Fibroblast of skin of right biceps (primary cell): ENCODE measurements around the gene HJURP.

Experiments
- DNase-seq: peaks from one replicate; pipeline ENCODE4 v3.0.0-alpha.2; 2013

Gene HJURP

DNA sequence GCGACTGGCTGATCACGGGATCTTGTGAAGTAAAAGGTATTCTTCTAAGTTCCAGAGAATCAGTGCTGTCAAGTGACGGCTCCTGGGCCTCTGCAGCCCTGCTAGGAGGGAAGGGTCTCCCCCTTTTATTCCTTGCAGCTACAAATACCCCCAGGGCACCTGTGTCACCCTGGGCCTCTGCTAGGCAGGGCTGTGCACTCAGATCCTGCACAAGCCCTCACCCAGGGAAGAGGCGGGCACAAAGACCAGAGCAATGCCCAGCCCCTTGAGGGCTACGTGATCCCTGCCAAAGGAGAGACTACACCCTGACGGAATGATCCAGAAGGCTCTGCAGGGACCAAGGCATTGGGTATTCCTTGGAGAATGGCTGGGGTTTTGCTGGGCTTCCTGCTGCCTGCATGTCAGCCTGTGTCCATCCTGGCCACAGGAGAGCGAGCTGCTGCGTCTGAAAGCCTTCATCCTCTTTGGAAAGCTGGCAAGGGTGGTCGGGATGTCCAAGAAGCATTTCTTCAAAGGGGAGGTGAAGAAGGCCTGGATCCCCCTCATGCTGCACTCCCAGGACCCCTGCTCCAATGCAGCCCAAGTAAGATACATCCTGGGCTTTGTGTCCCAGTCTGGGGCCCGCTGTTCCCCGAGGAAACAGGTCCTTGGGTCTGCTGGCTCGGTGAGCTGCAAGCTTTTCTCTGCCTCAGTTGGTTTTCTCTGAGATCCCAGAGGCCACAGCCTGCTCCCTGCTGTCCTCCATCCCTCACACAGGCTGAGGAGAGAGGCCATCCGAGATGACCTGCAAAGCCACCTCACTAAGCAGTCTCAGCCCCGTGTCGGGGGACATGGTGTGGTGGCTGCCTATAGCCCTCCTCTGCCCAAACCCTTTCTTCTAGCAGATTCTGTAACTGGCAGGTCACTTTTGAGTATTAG, 24.9 kb downstream of the HJURP start:
- no peak for DNase-seq

- DNase-seq: no peak
Measured at GRCh38 chr2:233828546-233829192, 25.7 kb downstream of the HJURP start.

GRCh38 chr2:233824373-233824772, 30.0 kb downstream of the HJURP start:
- no peak for DNase-seq

GRCh38 chr2:233823731-233824121, 30.6 kb downstream of the HJURP start:
- DNase-seq: no peak

GRCh38 chr2:233822781-233823730, 31.3 kb downstream of the HJURP start:
- DNase-seq: no peak

DNA sequence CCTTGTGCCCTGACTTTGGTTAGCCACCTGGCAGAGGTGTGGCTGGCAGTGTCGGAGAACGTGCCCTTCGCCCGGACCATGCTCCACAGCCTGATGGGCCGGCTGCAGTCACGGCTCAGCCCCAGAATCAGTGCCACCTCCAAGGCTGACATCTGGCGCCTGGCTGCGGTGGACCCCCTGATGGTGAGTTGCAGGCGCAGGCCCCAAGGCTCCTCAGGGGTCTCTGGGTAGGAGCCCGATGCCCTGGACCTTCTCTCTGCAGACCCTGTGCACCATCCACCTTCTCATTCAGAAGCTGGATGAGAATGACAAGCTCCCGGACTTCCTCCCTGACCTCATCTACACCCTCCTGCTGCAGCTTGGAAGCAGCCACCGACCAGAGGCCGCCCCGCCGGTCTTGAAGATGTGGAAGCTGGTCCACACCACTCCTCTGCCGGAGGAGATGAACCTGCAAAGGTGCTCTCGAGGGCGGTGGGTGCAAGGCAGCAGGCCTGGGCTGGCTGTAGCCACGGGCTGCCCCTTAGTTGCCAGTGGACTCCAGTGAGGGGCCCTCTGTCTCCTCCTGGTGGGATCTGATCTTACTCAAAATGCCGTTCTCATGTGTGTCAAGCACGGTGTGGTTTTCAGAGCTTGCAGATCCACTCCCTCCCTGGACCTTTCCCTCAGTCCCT, 32.1 kb downstream of the HJURP start:
- no peak for DNase-seq

DNA sequence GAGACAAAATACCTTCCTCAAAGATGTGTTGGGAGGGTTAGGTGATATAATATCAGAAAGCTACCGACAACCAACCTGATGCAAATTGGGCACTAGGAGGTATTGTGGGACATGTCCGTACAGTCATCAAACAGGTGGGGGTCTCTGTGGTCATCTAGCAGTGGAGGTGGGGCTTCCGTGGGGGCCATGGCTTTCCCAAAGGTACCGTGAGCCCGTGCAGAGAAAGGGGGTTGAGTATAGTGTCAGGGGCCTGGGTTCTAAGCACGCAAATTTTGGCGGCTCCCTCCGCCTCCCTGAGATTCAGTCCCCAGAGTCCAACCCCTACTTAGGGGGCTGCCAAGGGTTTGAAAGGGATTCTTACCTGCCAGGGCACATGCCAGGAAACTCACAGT, 32.6 kb downstream of the HJURP start:
- no peak for DNase-seq

DNA sequence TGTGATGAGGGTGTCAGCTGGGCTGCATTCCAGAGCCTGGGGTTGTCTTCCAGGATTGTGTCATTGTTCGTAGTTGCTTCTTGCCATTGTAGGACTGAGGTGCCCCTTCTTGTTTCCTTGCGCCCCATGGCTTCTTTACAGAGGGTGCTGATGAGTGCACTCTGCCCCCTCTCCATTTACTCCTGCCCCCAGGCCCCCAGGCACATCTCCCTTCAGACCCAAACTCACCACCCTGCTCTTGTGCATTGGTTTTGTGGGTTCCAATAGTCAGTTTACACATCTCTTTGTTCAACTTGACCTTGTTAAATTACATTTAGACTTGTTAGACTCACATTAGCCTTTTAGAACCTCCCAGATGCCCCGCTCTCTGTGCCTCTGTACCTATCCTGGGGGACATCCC, 33.1 kb downstream of the HJURP start:
- DNase-seq: no peak

DNA sequence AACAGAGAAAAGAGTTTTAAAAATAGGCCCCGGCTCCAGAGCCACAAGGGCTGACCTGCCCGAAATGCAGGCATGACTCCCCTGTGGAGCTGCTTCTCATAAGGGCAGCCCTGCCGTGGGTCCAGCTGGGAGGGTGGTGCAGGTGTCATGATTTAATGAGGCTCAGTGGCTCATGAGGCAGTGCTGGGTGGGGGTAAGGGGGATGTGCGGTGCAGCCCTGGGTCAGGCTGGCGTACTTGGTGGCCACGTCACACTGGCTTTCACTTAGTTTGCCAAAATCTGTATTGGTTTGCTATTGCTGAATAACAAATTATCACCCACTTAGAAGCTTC, 33.6 kb downstream of the HJURP start:
- DNase-seq: no peak

GRCh38 chr2:233819884-233820773, 34.2 kb downstream of the HJURP start:
- no peak for DNase-seq

DNA sequence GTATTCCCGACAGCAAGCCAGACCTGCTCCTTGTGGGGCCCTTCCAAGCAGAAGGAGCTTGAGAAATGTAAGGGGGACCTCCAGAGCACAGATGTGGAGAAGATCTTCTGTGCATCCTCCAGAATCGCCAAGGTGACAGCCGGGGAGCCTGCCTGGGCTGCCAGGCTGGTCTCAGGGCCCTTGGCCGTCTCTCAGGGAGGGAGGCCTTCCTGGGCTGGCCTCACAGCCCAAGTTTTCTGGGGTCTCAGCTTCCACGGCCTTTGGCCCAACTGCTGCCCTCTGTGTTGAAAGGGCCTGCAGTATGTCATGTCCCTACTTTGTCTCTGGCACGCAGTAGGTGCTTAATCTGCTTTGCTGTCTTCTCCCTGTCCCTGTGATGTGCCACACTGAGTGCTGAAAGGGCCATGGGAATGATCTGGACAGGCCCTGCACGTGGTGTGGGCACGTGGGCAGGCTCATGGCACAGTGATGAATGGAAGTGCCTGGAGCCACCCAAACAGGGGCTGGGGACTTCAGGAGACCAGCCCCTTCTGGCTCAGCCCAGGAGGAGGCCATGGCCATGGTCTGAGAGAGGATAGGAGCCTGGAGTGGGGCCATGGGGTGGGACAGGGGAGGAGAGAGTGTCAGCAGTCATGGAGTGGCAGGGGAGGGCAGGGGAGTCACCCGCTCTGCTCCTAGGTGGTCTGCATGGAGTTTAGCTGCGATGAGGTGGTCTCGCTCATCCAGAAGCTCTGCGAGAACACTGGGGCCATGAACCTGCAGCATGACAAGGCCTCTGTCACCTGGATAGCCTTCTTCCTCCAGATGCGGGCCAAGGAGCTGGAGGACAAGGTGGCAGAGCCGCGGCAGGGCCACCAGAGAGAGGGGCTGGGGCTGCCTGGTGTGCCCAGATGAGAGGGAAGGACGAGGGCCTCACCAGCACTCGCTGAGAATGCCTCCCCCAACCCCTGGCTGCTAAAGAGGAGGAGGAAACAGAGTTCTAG, 35.4 kb downstream of the HJURP start:
- DNase-seq: no peak

DNA sequence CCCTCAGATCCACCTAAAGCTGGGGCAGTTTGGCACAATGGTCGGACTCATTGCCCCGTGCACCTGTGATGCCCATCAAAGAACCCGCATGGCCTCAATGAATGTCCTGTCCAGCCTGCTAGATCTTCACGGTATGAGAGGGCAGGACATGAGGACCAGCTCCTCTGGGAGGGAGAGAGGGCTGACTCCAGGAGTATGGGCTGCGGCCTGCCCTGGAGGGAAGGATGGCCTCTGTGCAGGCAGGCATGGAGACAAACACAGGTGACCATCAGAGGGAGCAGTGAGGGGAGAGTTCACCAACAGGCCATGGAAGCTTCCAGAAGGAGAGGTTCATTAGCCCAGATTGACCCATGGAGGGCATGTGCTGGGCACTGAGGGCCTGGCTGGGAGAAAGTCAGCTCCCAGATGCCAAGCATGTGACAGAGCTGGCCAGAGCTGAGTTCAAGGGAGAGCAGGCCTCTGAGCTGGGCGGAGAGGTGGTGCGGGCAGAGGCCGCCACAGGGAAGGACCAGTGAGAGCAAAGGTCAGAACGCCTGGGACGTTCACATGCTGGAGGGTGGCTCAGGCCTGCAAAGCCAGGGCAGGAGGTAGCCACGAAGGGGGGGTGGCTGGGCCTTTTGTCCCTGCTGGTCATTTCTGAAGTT, 36.2 kb downstream of the HJURP start:
- no peak for DNase-seq

DNA sequence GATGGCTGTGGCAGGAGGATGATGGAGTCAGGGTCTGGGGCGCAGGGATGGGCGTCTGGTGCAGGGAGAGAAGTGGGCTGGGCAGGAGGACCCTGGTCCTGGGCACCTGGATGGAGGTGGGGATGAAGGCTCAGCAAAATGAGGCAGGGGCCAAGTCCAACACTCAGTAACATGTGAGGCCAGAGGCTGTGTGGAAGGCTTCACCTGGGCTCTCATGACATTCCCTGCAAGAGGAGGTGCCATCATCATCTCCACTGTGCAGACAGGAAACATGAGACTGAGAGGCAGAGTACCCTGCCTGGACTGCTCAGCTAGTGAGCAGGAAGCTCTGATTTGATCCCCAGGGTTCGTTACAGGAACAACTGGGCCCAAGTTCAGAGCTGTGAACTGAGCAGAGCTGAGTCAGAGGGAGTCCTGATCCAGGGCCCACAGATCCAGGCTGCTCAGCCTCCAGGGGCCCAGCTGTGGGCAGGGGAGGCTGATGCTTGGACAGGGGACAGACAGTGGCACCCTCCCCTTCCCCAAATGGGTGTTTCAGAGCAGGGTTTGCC, 36.9 kb downstream of the HJURP start:
- no peak for DNase-seq

DNA sequence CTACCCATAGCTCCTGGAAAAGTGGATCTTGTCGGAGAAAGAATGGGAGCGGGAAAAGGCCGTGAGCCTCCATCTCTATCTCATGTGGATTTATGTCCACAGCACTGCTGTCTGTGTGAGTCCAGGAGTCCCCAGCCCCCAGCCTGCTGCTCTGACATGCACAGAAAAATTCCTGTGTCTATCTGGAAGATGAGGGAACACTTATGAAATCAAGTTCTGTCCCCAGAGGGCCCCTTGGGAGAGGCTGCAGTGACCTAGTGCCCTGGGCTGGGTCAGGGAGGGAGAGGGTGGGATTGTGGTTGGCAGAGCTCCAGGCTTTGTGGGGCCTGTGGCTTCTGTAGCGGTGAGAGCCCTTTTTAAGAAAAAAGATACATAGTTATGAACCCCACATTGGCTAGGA, 37.6 kb downstream of the HJURP start:
- DNase-seq: no peak

- DNase-seq: no peak
Measured at GRCh38 chr2:233816334-233816733, 38.0 kb downstream of the HJURP start.

GRCh38 chr2:233815861-233816260, 38.5 kb downstream of the HJURP start:
- DNase-seq: no peak

GRCh38 chr2:233814056-233814835, 40.1 kb downstream of the HJURP start:
- no peak for DNase-seq

DNA sequence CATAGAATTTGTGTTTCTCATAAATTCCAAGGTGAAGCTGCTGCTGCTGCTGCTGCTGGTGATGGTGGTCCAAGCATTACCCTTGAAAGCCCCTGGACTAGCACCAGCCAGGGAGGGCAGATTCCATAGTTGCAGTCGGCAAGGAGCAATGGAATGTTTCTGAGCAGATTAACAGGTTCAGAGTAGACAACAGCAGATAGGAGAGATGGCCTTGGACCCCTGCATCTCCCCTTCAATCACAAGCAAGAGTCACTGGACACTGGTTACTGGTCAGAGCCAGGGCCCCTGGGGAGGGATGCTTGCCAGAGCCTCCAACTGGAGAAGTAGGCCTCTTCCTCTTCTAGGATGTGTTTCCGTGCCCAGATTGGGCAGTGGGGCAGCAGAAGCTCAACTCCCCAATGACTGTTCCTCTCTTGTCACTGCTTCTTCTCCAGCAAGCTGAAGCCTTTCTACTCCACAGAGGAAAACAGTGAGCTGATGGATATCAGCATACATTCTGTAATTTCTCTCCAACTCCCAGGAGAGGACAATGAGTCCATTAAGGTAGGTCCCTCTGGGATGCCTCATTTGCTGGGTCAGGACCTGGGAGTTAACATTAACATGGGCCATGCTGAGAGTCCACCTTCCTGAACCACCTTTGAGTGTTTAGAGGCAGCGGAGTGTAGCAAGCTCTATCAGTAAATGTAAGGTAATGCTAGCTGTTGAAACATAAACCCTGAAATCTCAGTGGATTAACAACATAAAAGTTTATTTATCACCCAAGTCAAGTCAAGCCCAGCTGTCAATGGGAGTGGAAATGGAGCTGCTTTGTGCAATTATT, 40.9 kb downstream of the HJURP start:
- no peak for DNase-seq
